A549 treated with dexamethasone at 1 μM for 4 hours (cell line): ENCODE measurements around the gene CREB5. TPM values are rescaled to one million over a fixed set of nuclear protein-coding genes. Genes with fewer than 3 reads are reported as not detected.

ENCODE experiments used
- total RNA-seq: library from RNA; stranded (reverse); fragments of 200-300 nt; extraction: Qiagen RNA extraction; gene quantifications from 5 replicates; pipeline ENCODE4 v1.2.3, GENCODE V29; 2022

CREB5 gene, protein sequence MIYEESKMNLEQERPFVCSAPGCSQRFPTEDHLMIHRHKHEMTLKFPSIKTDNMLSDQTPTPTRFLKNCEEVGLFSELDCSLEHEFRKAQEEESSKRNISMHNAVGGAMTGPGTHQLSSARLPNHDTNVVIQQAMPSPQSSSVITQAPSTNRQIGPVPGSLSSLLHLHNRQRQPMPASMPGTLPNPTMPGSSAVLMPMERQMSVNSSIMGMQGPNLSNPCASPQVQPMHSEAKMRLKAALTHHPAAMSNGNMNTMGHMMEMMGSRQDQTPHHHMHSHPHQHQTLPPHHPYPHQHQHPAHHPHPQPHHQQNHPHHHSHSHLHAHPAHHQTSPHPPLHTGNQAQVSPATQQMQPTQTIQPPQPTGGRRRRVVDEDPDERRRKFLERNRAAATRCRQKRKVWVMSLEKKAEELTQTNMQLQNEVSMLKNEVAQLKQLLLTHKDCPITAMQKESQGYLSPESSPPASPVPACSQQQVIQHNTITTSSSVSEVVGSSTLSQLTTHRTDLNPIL
- 3.5 to 5.9 TPM (median 4.4 TPM) in 5 replicates for total RNA-seq

DNA sequence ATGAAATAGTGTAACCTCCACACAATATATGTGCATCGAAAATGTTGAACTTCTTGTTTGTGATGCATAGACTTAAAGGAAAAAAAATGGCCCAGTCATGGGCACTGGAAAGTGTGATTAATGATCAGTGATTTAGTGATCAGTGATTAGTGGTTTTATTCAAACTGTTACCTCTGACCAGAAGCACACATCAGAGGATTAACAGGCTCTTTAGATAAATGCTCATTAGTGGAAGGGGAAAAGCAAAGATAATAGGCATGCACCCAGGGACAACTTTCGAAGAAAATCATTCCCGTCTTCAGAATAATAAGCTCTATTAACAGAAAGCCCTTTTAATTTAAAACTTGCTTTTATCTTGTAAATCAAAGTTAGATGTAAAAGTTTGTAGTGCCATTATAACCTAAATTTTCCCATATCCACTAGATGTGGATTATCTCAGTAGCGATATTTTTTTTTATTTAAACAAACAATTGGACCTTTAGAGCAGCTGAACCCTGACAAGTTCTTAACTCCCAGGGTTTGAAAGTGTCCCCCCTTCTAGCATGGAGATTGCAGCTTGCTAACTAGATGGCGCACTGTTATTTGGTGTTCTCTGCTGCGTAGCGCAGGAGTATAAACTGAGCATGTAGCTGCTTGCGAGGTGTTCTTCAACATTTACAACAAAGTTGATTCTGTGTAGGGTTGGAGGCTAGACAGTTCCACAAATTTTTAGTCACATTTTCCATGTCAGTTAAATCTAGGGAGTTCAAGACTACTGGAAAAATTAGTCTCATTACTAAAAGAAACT, at the start of gene CREB5:
CREB5 (plus strand) TSS at position 643 of the 787 bp plus-strand sequence. CDS start 397 bp downstream, outside the sequence.

Other genes starting within 250 kb of the CREB5 start
- 4.4 to 7.7 TPM (median 6.6 TPM) in 5 replicates for gene JAZF1, start 231.7 kb upstream of the CREB5 start, total RNA-seq